Neural progenitor cell (in vitro differentiated cells): ENCODE data around the gene PNPLA6.
"Not testable (repeated sequence)": the region's sequence is repeated elsewhere in the genome, so short reads cannot be mapped to it uniquely, and the experiment has no call there.

Source experiments
- EZH2 ChIP-seq: fragments of 200-600 bp; sonication (generic); IDR thresholded peaks from 2 replicates; pipeline ENCODE4 v1.6.1; 2017; ENCODE audit warnings: antibody characterized with exemption, mild to moderate bottlenecking, moderate library complexity
- EZH2phosphoT487 ChIP-seq: fragments of 200-600 bp; sonication (generic); IDR thresholded peaks from 2 replicates; pipeline ENCODE4 v1.6.1; 2017; ENCODE audit warnings: antibody characterized with exemption
- TF ChIP-seq, protein P1 (sequence below): fragments of 200-600 bp; sonication (generic); IDR thresholded peaks from 2 replicates; pipeline ENCODE4 v1.5.1; 2017; ENCODE audit warnings: antibody characterized with exemption, mild to moderate bottlenecking

DNA sequence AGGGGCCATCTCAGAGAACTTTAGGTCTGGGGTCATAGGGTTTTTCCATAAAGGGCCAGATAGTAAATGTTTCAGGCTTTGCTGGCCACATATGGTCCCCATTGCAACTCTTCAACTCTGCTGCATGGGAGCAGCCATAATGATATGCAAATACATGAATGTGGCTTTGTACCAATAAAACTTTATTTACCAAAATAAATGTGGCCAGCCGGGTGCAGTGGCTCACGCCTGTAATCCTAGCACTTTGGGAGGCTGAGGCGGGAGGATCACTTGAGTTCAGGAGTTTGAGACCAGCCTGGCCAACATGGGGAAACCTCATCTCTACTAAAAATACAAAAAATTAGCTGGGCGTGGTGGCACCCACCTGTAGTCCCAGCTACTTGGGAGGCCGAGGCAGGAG, 3.5 kb downstream of the PNPLA6 start:
- TF ChIP-seq, protein P1, sequence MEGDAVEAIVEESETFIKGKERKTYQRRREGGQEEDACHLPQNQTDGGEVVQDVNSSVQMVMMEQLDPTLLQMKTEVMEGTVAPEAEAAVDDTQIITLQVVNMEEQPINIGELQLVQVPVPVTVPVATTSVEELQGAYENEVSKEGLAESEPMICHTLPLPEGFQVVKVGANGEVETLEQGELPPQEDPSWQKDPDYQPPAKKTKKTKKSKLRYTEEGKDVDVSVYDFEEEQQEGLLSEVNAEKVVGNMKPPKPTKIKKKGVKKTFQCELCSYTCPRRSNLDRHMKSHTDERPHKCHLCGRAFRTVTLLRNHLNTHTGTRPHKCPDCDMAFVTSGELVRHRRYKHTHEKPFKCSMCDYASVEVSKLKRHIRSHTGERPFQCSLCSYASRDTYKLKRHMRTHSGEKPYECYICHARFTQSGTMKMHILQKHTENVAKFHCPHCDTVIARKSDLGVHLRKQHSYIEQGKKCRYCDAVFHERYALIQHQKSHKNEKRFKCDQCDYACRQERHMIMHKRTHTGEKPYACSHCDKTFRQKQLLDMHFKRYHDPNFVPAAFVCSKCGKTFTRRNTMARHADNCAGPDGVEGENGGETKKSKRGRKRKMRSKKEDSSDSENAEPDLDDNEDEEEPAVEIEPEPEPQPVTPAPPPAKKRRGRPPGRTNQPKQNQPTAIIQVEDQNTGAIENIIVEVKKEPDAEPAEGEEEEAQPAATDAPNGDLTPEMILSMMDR, result not testable (repeated sequence)
- not testable (repeated sequence) for TF ChIP-seq EZH2, EZH2phosphoT487
